ACHN (cell line): ENCODE results near the gene NOVA1.

Experiments used
- DNase-seq: peaks from one replicate; pipeline ENCODE4 v3.0.0-alpha.2; 2015
- in situ Hi-C: cut with HindIII; loops from 2 replicates; pipeline ENCODE4 v1.10.0; 2017; ENCODE audit warnings: low sequenced_read_pairs, low pct_ligation_motif_present, low pct_unique_long_range_greater_than_20kb

NOVA1 gene

GRCh38 chr14:26400373-26400772, 197.5 kb downstream of the NOVA1 start:
- in situ Hi-C loops: no loop called here
- DNase-seq: no peak

GRCh38 chr14:26398616-26399015, 199.2 kb downstream of the NOVA1 start:
- DNase-seq: no peak
- in situ Hi-C loops: no loop called here
